SK-N-SH treated with all-trans-retinoic acid at 6 μM for 48 hours (cell line): Measurements from ENCODE around the gene ZHX3.

Source experiments
- CSDC2 ChIP-seq: fragments of 250-450 bp; sonication (Bioruptor Pico); IDR thresholded peaks from 2 replicates; pipeline ENCODE4 v1.5.0; 2020; ENCODE audit warnings: mild to moderate bottlenecking, moderate library complexity
- PATZ1 ChIP-seq: fragments of 250-450 bp; sonication (Bioruptor Pico); IDR thresholded peaks from 2 replicates; pipeline ENCODE4 v1.8.0; 2020; ENCODE audit warnings: mild to moderate bottlenecking, moderate library complexity, borderline replicate concordance
- POU6F1 ChIP-seq: fragments of 250-450 bp; sonication (Bioruptor Pico); IDR thresholded peaks from 2 replicates; pipeline ENCODE4 v1.8.0; 2021; ENCODE audit warnings: low read depth, mild to moderate bottlenecking, moderate library complexity, borderline replicate concordance
- RARB ChIP-seq: fragments of 250-450 bp; sonication (Bioruptor Pico); IDR thresholded peaks from 2 replicates; pipeline ENCODE4 v1.8.0; 2021; ENCODE audit warnings: mild to moderate bottlenecking, moderate library complexity
- SNAI2 ChIP-seq: fragments of 250-450 bp; sonication (Bioruptor Pico); IDR thresholded peaks from 2 replicates; pipeline ENCODE4 v1.5.0; 2020; ENCODE audit warnings: mild to moderate bottlenecking, moderate library complexity
- TSHZ2 ChIP-seq: fragments of 250-450 bp; sonication (Bioruptor Pico); IDR thresholded peaks from 2 replicates; pipeline ENCODE4 v1.5.0; 2020; ENCODE audit warnings: mild to moderate bottlenecking, moderate library complexity
- ZFP30 ChIP-seq: fragments of 450-650 bp; formaldehyde crosslinking; IDR thresholded peaks from 2 replicates; pipeline ENCODE4 v1.5.0; 2022; ENCODE audit warnings: mild to moderate bottlenecking, moderate library complexity
- ZNF8 ChIP-seq: fragments of 450-650 bp; formaldehyde crosslinking; IDR thresholded peaks from 2 replicates; pipeline ENCODE4 v1.5.0; 2020; ENCODE audit warnings: mild to moderate bottlenecking, moderate library complexity

GRCh38 chr20:41182296-41183212, 135.0 kb downstream of the ZHX3 start:
- TF ChIP-seq RARB (CRISPR knock-in tag), result no peak
- no peak for TF ChIP-seq POU6F1
- TF ChIP-seq ZNF8, result no peak
- TF ChIP-seq ZFP30 (CRISPR knock-in tag), result no peak
- TF ChIP-seq SNAI2 (CRISPR knock-in tag), result no peak
- TF ChIP-seq PATZ1, result no peak
- TF ChIP-seq TSHZ2, result no peak
- TF ChIP-seq CSDC2, result no peak
